ENCODE data around the gene HMG20A. TPM values are rescaled to one million over a fixed set of nuclear protein-coding genes. Genes with fewer than 3 reads are reported as not detected.

Gene HMG20A
- total RNA-seq (10 to 100 TPM; 11.0 to 20.5 (median 13.8) TPM), polyA plus RNA-seq (10 to 100 TPM in 1 of 2 donors, 1 to 10 TPM in 1; 7.8 to 12.0 TPM)

DNA sequence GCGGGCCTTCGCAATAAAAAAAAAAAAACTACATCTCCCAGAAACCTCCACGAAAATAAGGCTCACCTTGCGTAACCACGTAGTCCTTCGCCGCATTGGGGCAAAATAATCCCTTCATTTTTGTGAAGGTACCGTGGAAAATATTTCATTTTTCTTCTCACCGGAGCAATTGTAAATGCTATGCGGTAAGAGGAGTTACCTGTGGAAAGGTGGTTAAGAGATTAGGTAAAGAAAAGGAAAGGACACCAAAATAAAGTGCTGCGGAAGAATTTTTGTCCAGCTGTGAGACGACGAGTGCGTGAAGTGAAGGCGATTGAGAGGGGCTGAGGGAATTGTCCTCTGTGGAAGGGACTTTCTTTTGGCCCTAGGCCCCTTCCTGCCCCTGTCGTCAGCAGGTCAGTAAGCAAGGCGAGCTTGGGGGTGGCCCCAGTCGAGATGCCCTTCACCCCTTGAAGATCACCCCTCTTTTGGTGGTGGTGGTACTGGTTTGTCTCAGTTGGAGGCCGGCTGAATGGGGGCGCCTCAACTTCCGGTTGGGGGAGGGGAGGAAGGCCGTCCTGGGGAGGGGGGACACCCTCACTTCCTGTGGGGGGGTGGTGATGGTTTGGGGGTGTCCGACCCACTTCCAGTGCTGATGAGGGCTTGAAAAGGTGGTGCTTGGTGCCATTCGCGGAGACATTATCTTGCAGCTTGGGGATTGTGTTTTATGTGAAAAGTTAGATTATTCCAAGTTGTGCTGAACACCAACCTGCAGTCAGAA lies at the start of gene HMG20A:
HMG20A (plus strand) TSS at position 279 of the 760 bp plus-strand sequence. CDS start 37,520 bp downstream, outside the sequence.
- peak; percentile 29 for FAIRE-seq
- H3K4me1 ChIP-seq = peaks cover 0 to 37% (median 36%) of the 10 kb centered on the region in 3 donors

DNA sequence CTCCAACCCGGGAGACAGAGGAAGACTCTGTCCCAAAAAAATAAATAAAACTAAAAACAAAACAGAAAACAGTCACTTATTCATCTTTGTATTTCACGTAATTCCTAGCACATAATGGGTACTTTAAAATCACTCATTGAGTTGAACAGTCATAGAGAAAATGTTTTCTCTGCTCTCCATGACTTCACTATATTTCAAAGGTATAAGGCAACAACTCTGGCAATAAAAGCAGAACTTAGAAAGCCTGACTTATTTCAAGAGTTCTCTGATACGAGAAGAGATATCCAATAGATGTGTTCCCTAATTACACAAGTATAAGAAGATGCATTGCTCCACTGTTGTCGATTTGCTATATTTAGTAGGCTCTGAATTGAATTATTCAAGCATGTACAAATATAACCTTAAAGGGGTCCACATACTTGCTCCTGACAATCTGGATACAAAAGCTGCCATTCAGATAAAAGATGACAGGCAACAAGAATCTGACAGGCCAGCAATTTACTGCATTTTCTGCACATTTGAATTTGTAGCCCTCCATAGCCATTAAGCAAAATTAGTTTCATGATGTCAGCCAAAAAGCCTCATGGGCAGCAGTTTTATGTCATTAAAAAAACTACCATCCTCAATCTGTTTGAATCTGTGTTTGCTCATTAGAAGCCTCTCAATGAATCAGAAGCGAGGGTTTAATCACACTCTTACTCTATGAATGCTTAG lies 48.7 kb upstream of the HMG20A start:
- H3K36me3 ChIP-seq = no peaks in the 10 kb centered on the region

More for the DNA sequence above, at the start of gene HMG20A:
- H3K9me3 ChIP-seq = no peaks in the 10 kb centered on the region
- WGBS, 2 donors = 1% methylated on average over 25 of the region's 25 CpGs
- TF ChIP-seq, protein P1, sequence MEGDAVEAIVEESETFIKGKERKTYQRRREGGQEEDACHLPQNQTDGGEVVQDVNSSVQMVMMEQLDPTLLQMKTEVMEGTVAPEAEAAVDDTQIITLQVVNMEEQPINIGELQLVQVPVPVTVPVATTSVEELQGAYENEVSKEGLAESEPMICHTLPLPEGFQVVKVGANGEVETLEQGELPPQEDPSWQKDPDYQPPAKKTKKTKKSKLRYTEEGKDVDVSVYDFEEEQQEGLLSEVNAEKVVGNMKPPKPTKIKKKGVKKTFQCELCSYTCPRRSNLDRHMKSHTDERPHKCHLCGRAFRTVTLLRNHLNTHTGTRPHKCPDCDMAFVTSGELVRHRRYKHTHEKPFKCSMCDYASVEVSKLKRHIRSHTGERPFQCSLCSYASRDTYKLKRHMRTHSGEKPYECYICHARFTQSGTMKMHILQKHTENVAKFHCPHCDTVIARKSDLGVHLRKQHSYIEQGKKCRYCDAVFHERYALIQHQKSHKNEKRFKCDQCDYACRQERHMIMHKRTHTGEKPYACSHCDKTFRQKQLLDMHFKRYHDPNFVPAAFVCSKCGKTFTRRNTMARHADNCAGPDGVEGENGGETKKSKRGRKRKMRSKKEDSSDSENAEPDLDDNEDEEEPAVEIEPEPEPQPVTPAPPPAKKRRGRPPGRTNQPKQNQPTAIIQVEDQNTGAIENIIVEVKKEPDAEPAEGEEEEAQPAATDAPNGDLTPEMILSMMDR (IDR thresholded peaks at IDR 0.05) = no peak
- no peaks in the 10 kb centered on the region for H3K36me3 ChIP-seq
- intact Hi-C loops (cut with DNase I) = loop anchor here in 1 of 3 donors (10.0 kb wide), 1 partner anchor 74 kb away; no protein-coding TSS in a partner anchor
- H3K27me3 ChIP-seq = no peaks in the 10 kb centered on the region
- DNase-seq (peak; percentile 52 to 75 (median 68)), ATAC-seq (peak; percentile 66 to 77 (median 70))
- peak within 1 kb of the TSS; percentile 82 to 96 (median 88) for H3K27ac ChIP-seq
- H3K4me3 ChIP-seq = peak within 1 kb of the TSS; percentile 67 to 94 (median 82)

DNA sequence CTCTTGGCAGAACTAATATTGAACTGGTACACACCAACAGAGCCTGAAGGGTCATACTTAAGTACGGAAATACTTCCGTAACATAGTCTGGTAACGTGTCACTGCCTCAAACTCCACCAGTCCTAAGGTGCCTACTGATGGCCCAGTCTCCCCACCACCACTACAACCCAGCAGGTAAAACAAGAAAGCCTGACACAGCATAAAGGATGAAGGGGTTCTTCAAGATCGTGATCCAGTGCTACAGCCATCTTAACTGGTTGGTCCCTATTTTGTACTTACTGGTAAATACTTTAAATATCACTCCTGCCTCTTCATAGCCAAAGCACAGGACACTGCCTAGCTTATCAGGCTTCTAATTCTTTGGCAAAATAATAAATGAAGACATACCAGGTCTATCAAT lies 47.2 kb upstream of the HMG20A start:
- peaks cover 0 to 6% (median 0%) of the 10 kb centered on the region in 3 donors for H3K4me1 ChIP-seq
- ATAC-seq (no peak), FAIRE-seq (no peak), DNase-seq (no peak)
- no peak overlapping the region for H3K27ac ChIP-seq
- no peaks in the 10 kb centered on the region for H3K9me3 ChIP-seq
- H3K4me3 ChIP-seq = no peak overlapping the region
- intact Hi-C loops (cut with DNase I) = no loop called here
- TF ChIP-seq, protein P1 (IDR thresholded peaks at IDR 0.05) = no peak
- H3K27me3 ChIP-seq = no peaks in the 10 kb centered on the region
- WGBS, 2 donors = 73 to 79% methylated on average over 4 of the region's 4 CpGs
- no peaks in the 10 kb centered on the region for H3K36me3 ChIP-seq

More for the DNA sequence above, 48.7 kb upstream of the HMG20A start:
- no peak overlapping the region for H3K4me3 ChIP-seq
- H3K27me3 ChIP-seq = no peaks in the 10 kb centered on the region
- TF ChIP-seq, protein P1 (IDR thresholded peaks at IDR 0.05) = no peak
- DNase-seq (no peak), ATAC-seq (no peak), FAIRE-seq (no peak)
- intact Hi-C loops (cut with DNase I) = no loop called here
- peaks cover 0 to 6% (median 0%) of the 10 kb centered on the region in 3 donors for H3K4me1 ChIP-seq
- 94 to 99% methylated on average over 5 of the region's 5 CpGs for WGBS, 2 donors
- H3K9me3 ChIP-seq = no peaks in the 10 kb centered on the region
- H3K27ac ChIP-seq = no peak overlapping the region

DNA sequence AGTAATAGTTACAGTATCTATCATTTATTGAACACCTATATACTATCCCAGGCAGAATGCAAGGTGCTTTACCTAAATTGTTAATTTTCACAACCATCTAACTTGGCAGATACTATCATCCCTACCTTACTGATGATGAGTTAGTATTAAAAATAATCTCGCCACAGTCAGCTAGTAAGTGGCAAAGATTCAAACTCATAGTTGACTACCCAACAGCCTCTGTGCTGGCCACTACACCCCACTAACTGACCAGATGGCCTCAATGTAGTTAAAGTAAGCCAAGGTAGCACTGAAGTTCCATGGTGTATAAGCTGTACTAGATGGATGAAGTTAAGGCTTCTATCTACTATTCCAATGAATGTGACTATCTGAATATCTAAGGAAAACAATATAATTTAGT lies 45.6 kb upstream of the HMG20A start:
- ATAC-seq (no peak), DNase-seq (no peak), FAIRE-seq (no peak)
- 90 to 100% methylated on average over 1 of the region's 1 CpG for WGBS, 2 donors
- intact Hi-C loops (cut with DNase I) = no loop called here
- Histone ChIP-seq H3K27ac (no peak overlapping the region), H3K36me3 (no peaks in the 10 kb centered on the region), H3K27me3 (no peaks in the 10 kb centered on the region), H3K9me3 (no peaks in the 10 kb centered on the region), H3K4me1 (no peaks in the 10 kb centered on the region), H3K4me3 (no peak overlapping the region)
- TF ChIP-seq, protein P1 (IDR thresholded peaks at IDR 0.05) = no peak
